HepG2 (cell line): ENCODE results near the gene ANXA6. TPM values are rescaled to one million over a fixed set of nuclear protein-coding genes. Genes with fewer than 3 reads are reported as not detected.

Source experiments
- ARID4A ChIP-seq: sonication (generic); formaldehyde crosslinking; IDR thresholded peaks from 2 replicates; pipeline ENCODE4 v1.5.0; 2020; ENCODE audit warnings: mild to moderate bottlenecking, missing genetic modification reagents, borderline replicate concordance
- ARID5B ChIP-seq: IDR thresholded peaks from 2 replicates; pipeline ENCODE4 v1.4.0; 2020; ENCODE audit warnings: mild to moderate bottlenecking, missing genetic modification reagents
- CBX2 ChIP-seq, 2 experiments: fragments of 200-600 bp in 1 of 2; sonication (generic); formaldehyde crosslinking in 1 of 2; IDR thresholded peaks; 2 replicates each; pipeline versions ENCODE4 v1.7.0 to v1.8.1; 2018 to 2022; ENCODE audit warnings: low read depth in 2 of 2, low read length in 1 of 2, mild to moderate bottlenecking in 1 of 2, missing genetic modification reagents in 1 of 2
- ELF3 ChIP-seq: IDR thresholded peaks from 2 replicates; pipeline ENCODE4 v1.6.1; 2016; ENCODE audit warnings: missing genetic modification reagents, missing compliant biosample characterization
- ETV5 ChIP-seq: IDR thresholded peaks from 2 replicates; pipeline ENCODE4 v1.6.1; 2018; ENCODE audit warnings: missing biosample characterization, missing genetic modification reagents, inconsistent platforms, borderline replicate concordance
- HNRNPL ChIP-seq: fragments of 200-400 bp; formaldehyde crosslinking; IDR thresholded peaks from 2 replicates; pipeline ENCODE4 v1.6.1; 2017; ENCODE audit warnings: mild to moderate bottlenecking, low read depth, low read length
- NCOR1 ChIP-seq: fragments of 200-600 bp; sonication (generic); IDR thresholded peaks from 2 replicates; pipeline ENCODE4 v1.7.0; 2017; ENCODE audit warnings: antibody characterized with exemption, low read length, borderline replicate concordance
- RARA ChIP-seq: IDR thresholded peaks from 2 replicates; pipeline ENCODE4 v1.6.1; 2016; ENCODE audit warnings: missing genetic modification reagents, missing compliant biosample characterization
- RCOR2 ChIP-seq: IDR thresholded peaks from 2 replicates; pipeline ENCODE4 v1.6.1; 2016; ENCODE audit warnings: missing biosample characterization, missing genetic modification reagents
- SMAD3 ChIP-seq: sonication (generic); formaldehyde crosslinking; IDR thresholded peaks from 2 replicates; pipeline ENCODE4 v1.4.0; 2020; ENCODE audit warnings: missing genetic modification reagents
- SOX5 ChIP-seq: IDR thresholded peaks from 2 replicates; pipeline ENCODE4 v1.6.1; 2016; ENCODE audit warnings: borderline replicate concordance
- ZNF496 ChIP-seq: sonication (generic); formaldehyde crosslinking; IDR thresholded peaks from 2 replicates; pipeline ENCODE4 v1.8.1; 2023; ENCODE audit warnings: mild to moderate bottlenecking, moderate library complexity, missing genetic modification reagents; ENCODE audit not compliant: insufficient replicate concordance
- ZNF574 ChIP-seq: sonication (generic); formaldehyde crosslinking; IDR thresholded peaks from 2 replicates; pipeline ENCODE4 v1.4.0; 2020; ENCODE audit warnings: missing genetic modification reagents
- ZNF616 ChIP-seq: sonication (generic); formaldehyde crosslinking; IDR thresholded peaks from 2 replicates; pipeline ENCODE4 v1.5.0; 2020; ENCODE audit warnings: low read depth, mild to moderate bottlenecking, missing genetic modification reagents
- ZNF710 ChIP-seq: sonication (generic); formaldehyde crosslinking; IDR thresholded peaks from 2 replicates; pipeline ENCODE4 v1.5.0; 2020; ENCODE audit warnings: mild to moderate bottlenecking, missing genetic modification reagents, borderline replicate concordance
- polyA plus RNA-seq, 8 experiments: library from polyadenylated mRNA; depleted of rRNA in 3 of 8; stranded (reverse) in 7 of 8; unstranded in 1 of 8; fragments of >200 nt; fragmentation: Illumina TruSeq in 4 of 8; extraction: Trizol in 4 of 8; gene quantifications; 2 replicates each; pipeline versions ENCODE4 v1.2.1 to v1.2.3, GENCODE V29; 2011 to 2016; ENCODE audit warnings: low read depth in 4 of 8, missing spikeins in 1 of 8, mixed read lengths in 1 of 8; ENCODE audit not compliant: insufficient read depth in 1 of 8
- total RNA-seq, 5 experiments: library from RNA; depleted of rRNA; stranded (reverse); fragments of >200 nt; fragmentation: Illumina TruSeq; extraction: Trizol; gene quantifications; 2 replicates each; pipeline ENCODE4 v1.2.3, GENCODE V29; 2016; ENCODE audit warnings: low read depth in 1 of 5

ANXA6 gene
- total and polyA plus RNA-seq, 2 of the 13 experiments (the other 11 are each of a cell fraction or from before 2014, with no cell fraction given), result 103 to 125 TPM

GRCh38 chr5:151155775-151156506, 1.6 kb downstream of the ANXA6 start (continued):
- TF ChIP-seq ZNF616 (CRISPR knock-in tag) (no peak), ETV5 (CRISPR knock-in tag) (peak; percentile 91), ZNF710 (CRISPR knock-in tag) (peak; percentile 47; the same call in 1 of the 2 replicates), RARA (CRISPR knock-in tag) (peak; percentile 92), ARID5B (CRISPR knock-in tag) (peak; percentile 71), HNRNPL (no peak), SMAD3 (CRISPR knock-in tag) (no peak), RCOR2 (CRISPR knock-in tag) (peak; percentile 55), ELF3 (CRISPR knock-in tag) (no peak), CBX2 (IDR thresholded peaks at IDR 0.05; ENCODE audit: low read depth, low read length) (no peak), CBX2 (CRISPR knock-in tag; IDR thresholded peaks at IDR 0.05; ENCODE audit: low read depth) (0 out of 2 replicates have a peak, but pooled peaks have one; percentile 47), SOX5 (0 out of 2 replicates have a peak, but pooled peaks have one; percentile 16), ARID4A (CRISPR knock-in tag) (peak; percentile 59), NCOR1 (peak; percentile 48; the same call in 1 of the 2 replicates), ZNF496 (CRISPR knock-in tag) (no peak), ZNF574 (peak; percentile 48)
